Activated CD4-positive, alpha-beta T cell treated with anti-CD3 and anti-CD28 coated beads, Interleukin-10, Interleukin-2, amounts not matched to agents 100 ng/mL and 50 ng/mL, durations not matched to agents 16 hours and 8 hours (primary cell): ENCODE data around the gene IPO11.
"Not testable (repeated sequence)": the region's sequence is repeated elsewhere in the genome, so short reads cannot be mapped to it uniquely, and the experiment has no call there.

Source experiments
- DNase-seq: peaks from one replicate; pipeline ENCODE4 v3.0.0-alpha.2; 2020

Gene IPO11

GRCh38 chr5:62450259-62450658 is 37.7 kb downstream of the IPO11 start:
- peak; percentile 36 for DNase-seq

DNA sequence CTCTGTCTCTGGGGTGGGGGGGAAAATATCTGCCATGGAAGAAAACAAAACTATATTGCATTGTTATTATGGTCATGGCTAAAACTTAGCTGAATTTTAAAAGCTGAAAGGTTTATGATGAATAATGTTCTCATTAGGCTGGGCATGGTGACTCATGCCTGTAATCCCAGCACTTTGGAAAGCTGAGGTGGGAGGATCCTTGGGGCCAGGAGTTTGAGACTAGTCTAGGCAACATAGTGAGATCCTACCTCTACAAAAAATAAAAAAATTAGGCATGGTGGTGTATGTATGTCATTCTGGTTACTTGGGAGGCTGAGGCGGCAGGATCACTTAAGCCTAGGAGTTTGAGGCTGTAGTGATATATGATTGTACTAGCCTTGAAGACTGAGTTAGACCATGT is 44.5 kb downstream of the IPO11 start:
- no peak for DNase-seq

- peak; percentile 51 for DNase-seq
These were observed 48.0 kb downstream of the IPO11 start for GRCh38 chr5:62460578-62460983.

DNA sequence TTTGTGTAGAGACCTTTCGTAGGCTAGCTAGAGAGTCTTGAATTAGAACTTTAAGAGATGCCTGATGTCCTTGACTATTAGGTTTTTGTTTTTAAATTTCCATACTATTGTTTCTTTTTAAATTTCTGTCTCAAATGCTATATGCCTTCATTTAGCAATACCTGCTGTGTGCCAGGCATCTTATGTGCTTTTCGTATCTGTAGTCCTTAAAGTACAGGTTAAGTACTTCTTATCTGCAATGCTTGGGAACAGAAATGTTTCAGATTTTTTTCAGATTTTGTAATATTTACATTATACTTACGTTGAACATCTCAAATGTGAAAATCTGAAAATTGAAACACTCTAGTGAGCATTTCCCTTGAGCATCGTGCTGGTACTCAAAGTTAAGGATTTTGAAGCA is 49.0 kb downstream of the IPO11 start:
- DNase-seq: no peak

DNA sequence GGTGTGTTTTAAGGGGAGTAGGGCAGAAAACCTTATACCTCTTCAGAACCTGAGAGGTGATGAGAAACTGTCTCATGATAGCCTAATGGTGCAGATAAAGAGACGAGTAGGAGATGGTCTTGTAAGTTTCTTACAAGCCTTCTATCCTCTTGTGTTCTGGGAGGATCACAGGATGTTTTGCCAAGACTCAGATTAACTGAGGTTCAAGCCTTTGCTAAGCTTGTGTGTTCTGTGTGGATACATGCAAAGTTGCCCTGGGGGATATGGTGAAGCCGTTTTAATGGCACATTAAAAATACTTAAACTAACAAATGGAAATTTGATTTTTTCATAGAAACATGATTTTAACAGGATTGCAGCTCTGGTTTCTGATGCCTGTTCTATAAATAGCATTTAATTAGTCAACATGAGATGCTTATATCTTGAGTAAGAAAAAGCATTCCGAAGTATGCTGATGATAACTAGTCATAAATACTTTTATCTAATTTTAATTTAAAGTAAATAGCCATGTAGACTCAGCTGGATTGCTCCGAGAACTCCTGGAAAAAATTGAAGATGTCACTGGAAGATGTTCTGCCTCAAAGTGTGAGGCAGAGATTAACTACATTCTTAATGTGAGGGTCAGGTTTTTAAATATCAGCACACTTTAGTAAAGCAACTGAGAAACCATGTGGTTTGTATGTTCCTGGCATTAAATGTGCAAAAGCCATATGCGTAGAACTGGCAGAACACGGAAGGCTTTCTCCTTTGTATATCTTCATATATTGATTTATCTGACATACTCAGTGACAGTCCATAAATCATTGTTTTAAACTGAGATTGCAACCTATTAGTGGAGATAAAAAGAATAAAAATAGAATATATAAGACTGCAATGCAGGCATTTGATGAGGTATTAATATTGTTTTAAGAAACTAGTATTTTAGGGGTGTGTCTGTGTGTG is 53.7 kb downstream of the IPO11 start:
- no peak for DNase-seq

- DNase-seq: peak; percentile 24
These were observed 60.6 kb downstream of the IPO11 start for GRCh38 chr5:62473209-62473608.

DNA sequence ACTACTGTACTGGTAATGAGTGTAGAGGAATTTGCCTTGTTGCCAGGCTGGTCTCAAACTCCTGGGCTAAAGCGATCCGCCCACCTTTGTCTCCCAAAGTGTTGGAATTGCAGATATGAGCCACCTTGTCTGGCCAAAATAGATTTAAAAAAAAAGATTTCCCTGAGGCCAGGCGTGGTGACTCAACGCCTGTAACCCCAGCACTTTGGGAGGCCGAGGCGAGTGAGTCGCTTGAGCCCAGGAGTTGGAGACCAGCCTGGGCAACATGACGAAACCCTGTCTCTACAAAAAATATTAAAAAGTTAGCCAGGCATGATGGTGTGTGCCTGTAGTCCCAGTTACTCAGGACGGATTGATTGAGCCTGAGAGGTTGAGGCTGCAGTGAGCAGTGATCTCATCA is 62.5 kb downstream of the IPO11 start:
- no peak for DNase-seq

- no peak for DNase-seq
These were observed 65.2 kb downstream of the IPO11 start for GRCh38 chr5:62477801-62478200.

- no peak for DNase-seq
These were observed 71.0 kb downstream of the IPO11 start for GRCh38 chr5:62483556-62483955.

DNA sequence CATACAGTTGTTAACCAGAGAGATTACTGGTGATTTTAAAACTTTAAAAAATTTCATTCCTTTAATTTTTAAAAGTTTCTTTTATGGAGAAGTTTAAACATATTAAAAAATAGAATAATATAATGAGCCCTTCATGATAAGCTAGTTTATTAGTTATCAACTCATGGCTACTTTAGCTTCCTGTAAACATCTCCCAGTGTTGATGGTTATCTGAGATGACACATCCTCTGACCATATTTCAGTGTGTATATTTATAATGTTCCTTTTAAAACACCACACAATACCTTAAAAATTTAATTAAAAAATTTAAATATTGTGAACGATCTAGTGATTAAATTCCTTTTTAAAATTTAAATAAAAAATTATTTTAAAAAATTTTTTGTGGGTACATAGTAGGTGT is 74.1 kb downstream of the IPO11 start:
- DNase-seq: no peak

DNA sequence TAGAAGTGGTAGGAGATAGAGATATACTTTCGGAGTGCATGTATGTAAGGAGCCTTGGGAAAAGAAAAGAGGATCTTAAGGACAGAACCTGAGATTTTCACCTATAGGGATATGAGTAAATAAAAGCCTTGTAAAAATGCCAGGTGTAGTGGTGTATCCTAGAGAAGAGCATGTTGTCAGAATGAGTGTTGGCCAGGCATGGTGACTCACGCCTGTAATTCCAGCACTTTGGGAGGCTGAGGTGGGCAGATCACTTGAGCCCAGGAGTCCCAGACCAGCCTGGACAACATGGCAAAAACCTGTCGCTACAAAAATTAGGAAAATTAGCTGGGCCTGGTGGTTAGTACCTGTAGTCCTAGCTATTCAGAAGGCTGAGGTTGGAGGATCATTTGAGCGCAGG is 76.0 kb downstream of the IPO11 start:
- DNase-seq: no peak

GRCh38 chr5:62489471-62489870 is 76.9 kb downstream of the IPO11 start:
- no peak for DNase-seq

GRCh38 chr5:62494772-62495171 is 82.2 kb downstream of the IPO11 start:
- no peak for DNase-seq

DNA sequence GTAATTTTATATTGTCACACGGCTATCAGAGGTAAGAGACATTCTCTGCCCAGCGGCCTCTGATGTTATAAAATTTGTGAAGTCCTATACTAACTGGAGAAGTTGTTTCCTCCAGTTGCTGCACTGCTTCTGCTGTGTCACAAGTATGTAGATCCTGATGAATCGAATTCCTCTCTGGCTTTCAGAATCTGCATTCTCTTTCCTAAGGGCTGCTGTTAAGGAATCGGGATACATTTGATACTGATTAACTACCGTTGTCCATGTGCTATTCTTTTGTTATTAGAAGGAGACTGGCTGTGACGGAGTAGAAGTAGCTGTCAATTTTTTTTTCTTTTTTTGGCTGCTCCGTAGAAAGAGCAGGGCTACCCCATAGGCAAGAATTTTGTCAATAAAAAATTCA is 84.3 kb downstream of the IPO11 start:
- no peak for DNase-seq

DNA sequence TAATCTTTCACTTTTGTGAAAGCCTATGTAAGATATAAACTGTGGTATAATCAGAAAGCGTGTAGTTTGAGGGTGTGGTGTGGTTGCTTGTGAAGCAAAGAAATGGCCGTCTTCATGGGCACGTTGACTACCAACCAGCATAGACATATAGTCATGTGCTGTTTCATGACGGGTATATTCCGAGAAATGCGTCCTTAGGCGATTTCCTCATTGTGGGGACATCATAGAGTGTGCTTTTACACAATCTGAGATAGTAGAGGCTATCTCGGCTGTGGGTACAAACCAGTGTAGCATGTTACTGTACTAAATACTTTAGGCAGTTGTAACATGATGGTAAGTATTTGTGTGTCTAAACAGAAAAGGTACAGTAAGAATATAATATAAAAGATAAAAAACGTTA is 86.4 kb downstream of the IPO11 start:
- DNase-seq: no peak

DNA sequence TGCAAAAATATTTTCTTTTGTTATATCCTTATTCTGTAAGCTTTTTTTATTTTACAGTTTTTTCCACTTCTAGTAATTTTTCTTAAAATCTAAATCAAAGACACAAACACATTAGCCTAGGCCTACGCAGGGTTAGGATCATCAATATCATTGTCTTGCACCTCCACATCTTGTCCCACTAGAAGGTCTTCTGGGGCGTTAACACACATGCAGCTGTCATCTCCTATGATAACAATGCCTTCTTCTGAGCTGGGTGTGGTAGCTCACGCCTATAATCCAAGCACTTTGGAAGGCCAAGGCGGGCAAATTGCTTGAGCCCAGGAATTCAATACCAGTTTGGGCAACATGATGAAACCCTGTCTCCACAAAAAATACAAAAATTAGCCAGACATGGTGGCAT is 87.2 kb downstream of the IPO11 start:
- DNase-seq: no peak

DNA sequence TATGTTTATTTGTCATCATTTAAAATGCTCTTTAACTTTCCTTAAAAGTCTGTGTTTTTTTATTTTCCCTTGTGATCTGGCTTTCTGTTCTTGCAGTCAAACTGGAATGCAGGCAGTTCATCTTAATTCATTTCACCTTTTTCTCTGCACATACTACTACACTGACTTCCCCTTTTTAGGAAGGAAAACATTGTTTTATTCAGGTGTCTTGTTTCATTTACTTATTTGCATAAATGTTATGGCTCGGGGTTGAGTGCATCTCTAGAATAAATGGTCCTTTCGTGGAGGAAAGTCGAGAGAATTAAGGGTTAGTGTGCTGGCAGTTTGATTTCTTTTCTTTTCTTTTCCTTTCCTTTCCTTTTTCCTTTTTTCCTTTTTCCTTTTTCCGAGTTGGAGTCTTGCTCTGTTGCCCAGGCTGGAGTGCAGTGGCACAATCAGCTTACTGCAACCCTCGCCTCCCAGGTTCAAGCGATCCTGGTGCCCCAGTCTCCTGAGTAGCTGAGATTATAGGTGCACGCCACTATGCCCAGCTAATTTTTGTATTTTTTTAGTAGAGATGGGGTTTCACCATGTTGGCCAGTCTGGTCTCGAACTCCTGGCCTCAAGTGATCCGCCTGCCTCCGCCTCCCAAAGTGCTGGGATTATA is 90.0 kb downstream of the IPO11 start:
- DNase-seq: no peak

- no peak for DNase-seq
These were observed 91.6 kb downstream of the IPO11 start for GRCh38 chr5:62504129-62504528.

- DNase-seq: no peak
These were observed 94.3 kb downstream of the IPO11 start for GRCh38 chr5:62506659-62507460.

DNA sequence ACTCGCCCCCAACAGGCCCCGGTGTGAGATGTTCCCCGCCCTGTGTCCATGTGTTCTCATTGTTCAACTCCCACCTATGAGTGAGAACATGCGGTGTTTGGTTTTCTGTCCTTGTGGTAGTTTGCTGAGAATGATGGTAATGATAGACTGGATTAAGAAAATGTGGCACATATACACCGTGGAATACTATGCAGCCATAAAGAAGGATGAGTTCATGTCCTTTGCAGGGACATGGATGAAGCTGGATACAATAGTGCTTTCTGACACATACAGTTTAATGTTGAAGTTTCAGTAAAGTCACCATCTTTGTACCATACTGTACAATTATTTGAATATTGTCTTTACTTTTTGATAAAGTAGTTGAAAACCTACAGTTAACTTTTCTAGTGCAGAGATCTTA is 96.2 kb downstream of the IPO11 start:
- DNase-seq: not testable (repeated sequence)

DNA sequence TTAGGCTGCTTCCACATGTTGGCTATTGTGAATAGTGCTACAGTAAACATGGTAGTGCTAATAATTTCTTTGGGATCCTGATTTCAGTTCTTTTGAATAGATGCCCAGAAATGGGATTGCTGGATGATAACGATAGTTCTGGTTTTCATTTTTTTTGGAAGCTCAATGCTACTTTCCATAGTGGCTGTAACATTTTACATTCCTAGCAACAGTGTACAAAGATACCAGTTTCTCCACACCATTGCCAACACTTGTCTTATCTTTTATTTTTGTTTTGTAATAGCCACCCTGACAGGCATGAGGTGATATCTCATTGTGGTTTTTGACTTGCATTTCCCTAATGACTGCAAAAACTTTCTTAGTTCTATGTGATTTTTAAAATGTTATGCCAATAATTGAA is 97.2 kb downstream of the IPO11 start:
- DNase-seq: no peak

DNA sequence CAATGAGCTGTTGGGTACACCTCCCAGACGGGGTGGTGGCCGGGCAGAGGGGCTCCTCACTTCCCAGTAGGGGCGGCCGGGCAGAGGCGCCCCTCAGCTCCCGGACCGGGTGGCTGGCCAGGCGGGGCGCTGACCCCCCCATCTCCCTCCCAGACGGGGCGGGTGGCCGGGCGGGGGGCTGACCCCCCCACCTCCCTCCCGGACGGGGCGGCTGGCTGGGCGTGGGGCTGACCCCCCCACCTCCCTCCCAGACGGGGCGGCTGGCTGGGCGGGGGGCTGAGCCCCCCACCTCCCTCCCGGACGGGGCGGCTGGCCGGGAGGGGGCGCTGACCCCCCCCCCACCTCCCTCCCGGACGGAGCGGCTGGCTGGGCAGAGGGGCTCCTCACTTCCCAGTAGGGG is 100.5 kb downstream of the IPO11 start:
- DNase-seq: not testable (repeated sequence)

GRCh38 chr5:62514510-62515119 is 102.1 kb downstream of the IPO11 start:
- no peak for DNase-seq
